GM21447 (cell line): ENCODE results near the gene DDX54.
"Not testable (repeated sequence)": the region's sequence is repeated elsewhere in the genome, so short reads cannot be mapped to it uniquely, and the experiment has no call there.

ENCODE experiments used
- ATAC-seq: cut with Tn5 transposase; IDR thresholded peaks from one replicate; pipeline ENCODE4 v1.9.1; 2021; ENCODE audit not compliant: unreplicated experiment

Gene DDX54

DNA sequence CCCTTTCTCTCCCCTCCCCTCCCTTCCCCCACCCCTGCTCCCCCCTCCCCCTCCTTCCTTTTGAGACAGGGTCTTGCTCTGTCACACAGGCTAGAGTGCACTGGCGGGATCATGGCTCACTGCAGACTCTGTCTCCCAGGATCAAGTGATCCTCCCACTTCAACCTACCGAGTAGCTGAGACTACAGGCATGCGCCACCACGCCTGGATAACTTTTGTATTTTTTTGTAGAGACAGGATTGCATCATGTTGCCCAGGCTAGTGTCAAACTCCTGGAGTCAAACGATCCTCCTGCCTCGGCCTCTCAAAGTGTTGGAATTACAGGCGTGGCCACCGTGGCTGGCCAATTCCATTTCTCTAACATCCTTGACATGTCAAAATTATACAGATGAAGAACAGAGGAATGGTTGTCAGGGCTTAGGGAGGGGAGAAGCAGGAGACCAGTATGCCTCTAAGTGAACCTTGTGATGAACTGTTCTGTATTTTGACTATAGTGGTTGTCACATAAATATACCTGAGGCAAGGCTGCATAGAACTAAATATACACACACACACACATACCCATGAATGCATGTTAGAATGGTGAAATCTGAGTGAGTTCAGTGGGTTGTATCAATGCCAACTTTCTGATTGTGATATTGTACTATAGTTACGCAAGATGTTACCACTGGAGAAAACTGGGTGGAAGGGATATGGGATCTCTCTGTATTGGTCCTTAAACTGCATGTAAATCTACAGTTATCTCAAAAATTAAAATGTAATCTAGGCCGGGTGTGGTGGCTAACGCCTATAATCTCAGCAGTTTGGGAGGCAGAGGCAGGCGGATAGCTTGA, 39.3 kb downstream of the DDX54 start:
- no peak for ATAC-seq

DNA sequence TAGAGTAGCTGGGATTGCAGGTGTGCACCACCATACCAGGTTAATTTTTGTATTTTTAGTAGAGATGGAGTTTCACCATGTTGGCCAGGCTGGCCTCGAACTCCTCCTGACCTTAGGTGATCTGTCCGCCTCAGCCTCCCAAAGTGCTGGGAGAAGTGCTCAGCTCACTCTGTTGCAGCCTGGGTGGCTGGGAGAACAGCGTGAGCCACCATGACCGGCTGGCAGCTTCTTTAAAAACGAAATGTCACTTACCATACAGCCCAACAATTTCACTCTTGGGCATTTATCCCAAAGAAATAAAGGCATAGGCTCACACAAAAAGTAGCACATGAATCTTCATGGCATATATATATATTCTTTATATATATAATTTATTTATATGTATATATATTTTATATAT, 40.5 kb downstream of the DDX54 start:
- no peak for ATAC-seq

DNA sequence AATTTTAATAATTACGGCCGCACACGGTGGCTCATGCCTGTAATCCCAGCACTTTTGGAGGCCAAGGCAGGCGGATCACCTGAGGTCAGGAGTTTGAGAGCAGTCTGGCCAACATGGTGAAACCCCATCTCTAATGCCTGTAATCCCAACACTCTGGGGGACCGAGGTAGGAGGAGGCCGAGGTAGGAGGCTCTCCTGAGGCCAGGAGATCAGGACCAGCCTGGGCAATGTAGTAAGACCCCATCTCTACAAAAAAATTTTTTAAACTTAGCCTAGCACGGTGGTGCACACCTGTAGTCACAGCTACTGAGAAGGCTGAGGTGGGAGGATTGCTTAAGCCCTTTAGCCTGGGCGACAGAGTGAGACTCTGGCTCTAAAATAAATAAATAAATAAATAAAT, 41.3 kb downstream of the DDX54 start:
- ATAC-seq = no peak

DNA sequence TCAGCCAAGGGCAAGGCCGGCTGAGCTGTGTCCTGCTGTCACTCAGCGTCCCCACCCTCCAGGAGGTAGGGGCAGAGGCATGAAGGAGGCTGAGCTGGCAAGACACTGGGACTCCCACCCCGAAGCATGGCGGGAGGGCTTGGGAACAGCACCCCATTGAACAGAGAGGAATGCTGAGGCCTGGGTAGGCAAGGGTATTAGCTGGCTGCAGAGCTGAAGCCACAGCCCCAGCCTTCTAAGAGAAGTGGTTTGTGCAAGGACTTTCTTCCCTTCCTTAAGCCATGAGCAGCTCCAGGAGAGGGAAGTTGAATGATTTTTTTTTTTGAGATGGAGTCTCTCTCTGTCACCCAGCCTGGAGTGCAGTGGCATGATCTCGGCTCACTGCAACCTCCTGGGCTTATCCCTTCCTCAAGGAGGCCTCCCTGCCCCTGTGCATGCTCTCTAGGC, 42.4 kb downstream of the DDX54 start:
- ATAC-seq = no peak

DNA sequence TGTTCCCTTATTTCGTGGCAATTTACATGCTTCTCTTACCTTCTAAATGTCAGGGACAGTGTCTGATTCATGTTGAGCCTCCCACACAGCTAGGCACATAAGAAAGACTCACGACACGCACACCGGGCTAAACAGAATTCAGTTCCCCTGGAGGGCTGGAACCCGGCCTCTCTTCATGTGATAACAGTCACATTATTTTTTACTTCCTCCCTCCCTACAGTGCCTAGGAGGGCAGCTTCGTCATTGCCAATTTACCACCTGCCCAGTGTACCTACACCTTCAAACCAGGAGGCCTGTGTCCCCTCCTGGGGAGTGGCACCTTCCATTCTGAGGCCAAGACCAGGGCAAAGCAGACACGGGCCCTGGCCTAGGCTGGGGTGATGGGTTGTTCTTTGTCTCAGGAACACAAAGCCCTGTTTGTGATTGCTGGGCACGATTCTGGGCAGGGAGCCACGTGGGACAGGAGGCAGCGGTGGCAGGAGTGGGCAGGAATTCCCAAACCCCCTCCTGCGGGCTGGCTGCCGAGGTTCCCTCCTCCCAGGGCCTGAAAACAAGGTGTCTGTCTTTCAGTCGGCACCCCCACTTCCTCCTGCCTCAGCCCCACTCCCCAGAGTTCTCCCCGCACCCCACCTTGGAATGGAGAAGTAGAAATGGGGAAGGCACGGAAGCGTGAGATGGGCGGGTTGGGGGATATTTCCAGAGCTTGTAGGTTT, 42.9 kb downstream of the DDX54 start:
- no peak for ATAC-seq

DNA sequence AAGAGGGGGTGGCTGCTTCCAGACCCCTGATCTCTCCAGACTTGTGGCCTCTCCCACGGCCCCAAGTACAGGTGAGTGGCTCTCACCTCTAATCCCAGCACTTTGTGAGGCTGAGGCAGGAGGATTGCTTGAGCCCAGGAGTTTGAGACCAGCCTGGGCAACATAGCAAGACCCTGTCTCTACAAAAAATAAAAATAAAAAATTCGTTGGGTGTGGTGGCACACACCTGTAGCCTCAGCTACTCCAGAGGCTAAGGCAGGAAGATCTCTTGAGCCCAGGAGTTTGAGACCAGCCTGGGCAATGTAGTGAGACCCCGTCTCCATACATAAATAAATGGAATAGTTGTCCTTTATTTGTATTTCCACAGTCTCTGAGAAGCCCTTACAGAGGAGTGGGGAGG, 43.6 kb downstream of the DDX54 start:
- not testable (repeated sequence) for ATAC-seq

DNA sequence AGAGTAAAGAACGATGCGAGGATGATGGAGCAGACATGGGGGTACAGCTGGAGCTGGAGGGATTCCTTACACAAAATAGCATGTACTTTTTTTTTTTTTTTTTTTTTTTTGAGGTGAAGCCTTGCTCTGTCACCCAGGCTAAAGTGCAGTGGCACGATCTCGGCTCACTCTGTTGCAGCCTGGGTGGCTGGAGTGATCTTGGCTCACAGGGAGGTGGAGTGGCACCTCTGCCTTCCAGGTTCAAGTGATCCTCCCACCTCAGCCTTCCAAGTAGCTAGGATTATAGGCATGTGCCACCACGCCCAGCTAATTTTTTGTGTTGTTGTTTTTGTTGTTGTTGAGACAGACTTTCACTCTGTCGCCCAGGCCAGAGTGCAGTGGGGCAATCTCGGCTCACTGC, 44.6 kb downstream of the DDX54 start:
- ATAC-seq = no peak

DNA sequence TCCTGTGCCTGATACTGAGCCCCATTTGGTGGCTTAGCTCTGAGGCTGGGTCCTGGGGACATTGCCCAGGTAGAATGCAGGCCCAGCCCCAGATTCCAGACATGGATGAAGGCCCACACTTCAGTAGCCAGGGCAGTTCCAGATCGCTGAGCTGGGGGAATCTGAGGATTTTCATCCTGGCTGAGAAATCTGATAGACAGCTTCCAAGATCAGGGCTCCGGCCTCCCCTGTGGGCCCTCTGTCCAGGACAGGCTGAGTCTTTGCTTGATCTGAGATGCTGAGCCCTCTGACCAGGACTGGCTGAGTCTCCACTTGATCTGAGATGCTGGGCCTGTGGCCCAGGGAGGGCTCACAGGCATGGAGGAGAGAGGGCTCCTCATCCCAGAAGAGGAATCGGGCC, 46.5 kb downstream of the DDX54 start:
- ATAC-seq = no peak

DNA sequence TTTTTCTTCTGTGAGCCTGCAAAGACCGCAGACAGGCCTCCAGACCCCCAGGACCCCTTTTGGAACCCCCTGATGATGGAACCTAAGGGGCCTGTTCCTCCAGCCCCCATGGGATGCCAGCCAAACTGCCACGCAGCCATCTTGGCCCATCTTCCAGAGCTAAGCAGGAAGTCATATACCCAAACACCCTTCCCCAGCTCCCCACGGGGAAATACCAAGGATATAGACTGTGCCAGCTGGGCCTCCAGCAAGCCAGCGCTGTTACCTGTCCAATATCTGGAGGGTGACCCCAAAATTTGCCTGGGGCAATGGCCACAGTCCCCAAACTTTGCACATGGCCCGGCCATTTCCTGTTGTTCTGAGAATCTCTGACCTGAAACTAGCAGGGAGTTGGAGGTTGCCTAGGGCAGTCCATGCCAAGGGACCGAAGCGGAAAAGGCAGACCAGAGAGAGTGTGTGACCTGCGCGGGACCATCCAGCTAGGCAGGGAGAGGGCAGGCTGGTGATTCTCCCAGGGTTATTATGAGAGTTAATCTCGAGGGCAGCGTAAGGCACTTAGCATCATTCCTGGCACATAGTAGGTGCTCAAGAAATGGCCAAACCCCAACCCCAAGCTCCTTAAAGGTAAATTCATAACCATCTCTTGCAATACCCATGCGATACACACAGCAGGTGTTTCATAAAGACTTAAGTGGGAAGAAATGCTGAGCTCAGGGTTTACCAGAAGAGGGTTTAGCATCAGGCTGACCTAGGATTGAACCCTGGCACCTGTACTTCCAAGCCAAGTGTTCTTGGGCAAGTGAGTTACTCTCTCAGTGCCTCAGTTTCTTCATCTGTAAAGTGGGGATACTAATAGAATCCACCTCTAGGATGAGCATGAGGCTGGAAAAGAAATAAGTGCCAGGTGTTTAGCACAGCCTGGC, 47.2 kb downstream of the DDX54 start:
- ATAC-seq = no peak

DNA sequence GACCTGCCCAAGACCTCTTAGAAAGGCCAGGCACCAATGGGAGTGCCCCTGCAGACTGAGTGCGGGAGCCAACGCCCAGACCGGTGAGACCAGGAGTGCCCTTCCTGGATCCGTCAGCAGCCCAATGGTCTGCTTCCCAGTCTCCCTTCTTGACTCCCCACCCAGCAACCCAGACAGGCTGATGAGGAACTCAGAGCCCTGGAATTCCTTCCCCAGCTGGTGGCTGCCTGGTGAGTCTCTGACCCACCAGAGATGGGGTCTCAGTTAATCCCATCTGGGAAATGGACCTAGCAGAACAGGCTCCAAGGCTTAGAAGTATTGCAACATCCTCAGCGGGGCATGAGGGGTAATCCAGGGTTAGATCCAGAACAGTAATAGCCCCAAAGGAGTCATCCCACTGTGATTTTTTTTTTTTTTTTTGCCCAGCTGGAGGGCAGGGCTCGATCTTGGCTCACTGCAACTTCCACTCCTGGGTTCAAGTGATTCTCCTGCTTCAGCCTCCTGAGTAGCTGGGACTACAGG, 48.2 kb downstream of the DDX54 start:
- no peak for ATAC-seq

DNA sequence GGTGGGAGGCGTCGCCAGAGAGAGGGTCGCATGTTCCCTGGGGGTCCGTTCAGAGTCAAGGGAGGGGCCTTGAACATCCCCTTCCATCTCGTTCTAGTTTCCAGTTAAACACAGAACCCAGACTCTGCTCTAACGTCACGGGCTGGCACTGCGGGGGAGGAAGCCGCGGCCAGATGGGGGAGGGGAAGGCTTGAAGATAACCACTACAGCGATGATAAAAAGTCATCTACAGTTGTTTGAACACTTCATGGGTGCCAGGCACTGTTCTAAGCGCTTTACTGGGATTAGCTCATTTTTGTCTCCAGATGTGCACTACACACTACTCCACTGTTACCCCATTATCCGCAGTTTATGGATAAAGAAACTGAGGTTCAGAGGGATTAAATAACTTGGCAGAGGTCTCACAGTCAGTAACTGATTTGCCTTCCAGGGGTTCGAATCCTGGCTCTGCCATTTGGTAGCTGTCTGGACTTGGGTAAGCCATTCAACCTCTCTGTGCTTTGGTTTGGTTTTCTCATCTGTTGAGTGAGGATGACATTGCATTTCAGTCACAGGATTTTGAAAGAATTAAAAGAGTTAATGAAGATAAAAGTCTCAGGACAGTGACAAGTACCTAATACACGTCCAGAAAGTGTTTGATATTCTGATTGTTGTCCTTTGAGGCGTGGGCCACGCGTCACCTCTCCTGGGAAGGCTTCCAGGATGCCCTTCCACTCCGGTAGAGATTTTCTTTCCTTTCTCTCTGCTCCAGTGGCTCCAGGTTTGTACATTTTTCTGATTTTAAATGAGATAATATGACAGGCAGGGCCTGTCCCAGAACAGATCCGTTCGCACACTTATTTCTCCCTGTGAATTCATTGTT, 48.9 kb downstream of the DDX54 start:
- ATAC-seq = no peak

DNA sequence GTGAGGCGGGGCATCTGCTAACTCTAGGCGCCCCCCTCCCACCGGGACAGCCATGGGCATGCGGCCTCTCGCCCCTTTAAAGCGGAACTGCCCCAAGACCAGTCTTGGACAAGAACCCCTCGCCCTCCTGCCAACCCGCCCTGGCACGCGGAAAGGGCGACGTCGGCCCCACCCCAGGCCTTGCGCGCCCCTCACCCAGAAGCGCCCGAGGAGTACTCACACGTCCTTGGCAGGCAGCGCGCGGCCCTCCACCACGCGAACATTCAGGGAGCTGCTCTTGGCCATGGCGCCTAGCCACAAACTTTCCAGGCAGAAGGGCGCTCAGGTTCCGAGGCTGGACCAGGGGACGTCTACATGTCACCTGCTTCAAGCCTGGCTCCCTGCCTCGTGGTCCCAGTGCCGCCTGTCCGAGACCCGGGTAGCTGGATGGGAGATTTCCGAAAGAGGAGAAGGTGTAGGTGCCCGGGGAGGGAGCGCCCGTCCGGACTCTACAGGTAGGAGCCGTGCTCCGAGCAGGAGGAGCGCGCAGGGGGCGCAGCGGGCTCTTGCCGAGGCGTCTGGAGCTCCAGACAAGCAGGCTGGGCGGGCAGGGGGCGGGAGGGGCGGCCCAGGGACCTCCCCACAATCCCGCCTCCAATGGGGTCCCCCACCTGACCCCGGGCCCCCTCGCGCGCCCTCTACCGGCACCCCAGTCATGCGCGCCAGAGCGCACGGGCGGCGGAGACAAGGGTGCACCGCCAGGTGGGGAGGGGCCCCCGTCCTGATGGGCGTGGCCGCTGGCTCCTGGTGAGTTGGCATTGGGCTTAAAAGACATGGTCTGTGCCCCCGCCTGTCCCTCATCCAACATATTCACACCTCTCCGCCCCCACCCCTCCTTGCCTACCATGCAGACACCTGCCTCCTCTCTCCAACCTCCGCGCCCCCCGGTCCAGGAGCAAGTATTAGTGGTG, 49.8 kb downstream of the DDX54 start, which contains the start of gene RASAL1:
TSS of gene RASAL1 (minus strand) at position 584 of the 950 bp plus-strand sequence. CDS start at position 285, 299 bp downstream.
- ATAC-seq = no peak

DNA sequence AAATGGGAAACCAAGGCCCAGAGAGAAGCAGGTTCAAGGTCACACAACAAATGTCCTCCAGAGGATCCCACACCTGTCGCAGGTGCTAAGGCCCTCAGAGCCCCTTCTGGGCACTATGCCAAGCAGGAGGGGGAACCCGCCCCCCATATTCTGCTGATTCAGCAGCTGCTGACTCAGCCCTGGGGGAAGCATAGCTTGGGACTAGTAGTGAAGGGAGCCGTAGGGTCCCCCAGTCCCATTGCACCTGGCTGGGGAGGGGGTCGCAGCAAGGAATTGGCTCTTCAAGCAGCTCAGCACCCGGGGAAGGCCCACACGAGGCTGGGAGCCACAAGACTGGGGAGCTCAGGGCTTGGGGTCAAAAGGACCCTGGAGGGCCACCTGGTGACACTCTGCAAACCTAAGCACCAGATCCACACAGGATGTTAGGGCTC, 50.7 kb downstream of the DDX54 start:
- no peak for ATAC-seq

DNA sequence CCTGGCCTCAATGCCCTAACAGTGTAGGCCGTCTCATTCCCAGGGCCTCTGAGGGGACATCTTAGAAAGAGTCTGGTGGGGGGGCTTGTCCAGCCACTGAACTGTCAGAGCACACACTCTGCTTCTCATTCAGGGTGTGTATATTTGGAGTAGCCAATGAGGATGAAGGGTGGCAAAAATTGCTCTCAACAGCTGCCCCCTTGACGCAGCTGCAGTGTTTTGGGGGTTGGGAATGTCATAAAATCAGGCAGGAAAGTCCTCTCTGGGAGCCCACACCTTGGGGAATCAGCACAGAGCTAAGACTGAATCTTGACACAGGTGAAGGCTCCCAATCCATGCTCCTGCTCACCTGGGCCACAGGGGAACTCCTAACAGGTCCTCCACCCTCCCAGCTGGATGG, 51.2 kb downstream of the DDX54 start:
- ATAC-seq = no peak

DNA sequence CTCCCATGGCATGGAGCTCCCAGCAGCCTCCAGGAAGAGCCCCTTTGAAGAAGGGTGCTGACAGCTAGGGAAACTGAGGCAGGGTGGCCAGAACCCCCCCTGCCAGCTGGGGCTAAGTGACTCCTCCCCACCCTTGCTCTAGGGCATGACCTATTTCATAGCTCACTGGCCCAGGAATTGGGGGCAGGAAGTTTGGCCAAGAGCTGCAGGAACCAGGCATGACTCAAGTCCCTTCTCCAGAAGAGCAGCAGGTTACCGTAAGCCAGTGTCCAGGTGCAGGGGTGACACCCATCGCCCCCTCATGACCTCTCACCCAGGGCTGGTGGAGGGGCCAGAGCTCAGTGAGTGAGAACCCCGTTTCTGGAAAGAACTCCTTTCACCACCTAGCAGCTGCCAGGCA, 51.6 kb downstream of the DDX54 start:
- no peak for ATAC-seq

DNA sequence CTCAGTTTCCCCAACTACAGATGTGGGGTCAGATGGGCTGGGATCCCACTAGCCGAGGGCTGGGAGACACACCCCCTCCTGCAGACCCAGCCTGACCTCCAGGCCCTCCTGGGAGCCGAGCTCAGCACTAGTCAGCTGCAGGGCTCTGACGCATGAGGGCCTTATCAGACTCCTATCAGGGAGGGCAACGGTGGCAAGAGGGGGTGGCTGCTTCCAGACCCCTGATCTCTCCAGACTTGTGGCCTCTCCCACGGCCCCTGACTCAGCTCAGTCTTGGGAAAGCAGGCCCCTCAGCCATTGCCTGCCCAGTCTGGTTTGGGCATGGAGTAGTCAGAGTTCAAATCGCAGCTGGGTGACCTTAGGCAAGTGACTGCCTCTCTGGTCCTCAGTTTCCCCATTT, 52.2 kb downstream of the DDX54 start:
- no peak for ATAC-seq

DNA sequence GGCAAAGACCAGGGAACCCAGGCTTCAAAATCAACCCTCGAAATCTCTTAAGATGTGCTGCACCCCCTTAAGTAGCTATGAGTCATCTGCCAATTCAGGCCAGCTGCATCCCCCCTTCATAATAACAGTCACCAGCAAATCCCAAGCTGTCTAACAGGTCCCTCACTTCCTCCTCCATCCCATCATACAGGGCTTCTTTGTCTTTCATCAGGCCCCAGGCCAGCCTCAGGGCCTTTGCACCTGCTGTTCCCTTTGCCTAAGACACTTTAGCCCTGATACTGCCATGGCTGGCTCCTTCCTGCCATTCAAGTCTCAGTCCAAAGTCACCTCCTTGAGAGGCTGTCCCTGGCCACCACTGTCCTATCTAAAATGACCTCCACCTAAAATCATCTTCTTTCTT, 53.7 kb downstream of the DDX54 start:
- ATAC-seq = no peak

DNA sequence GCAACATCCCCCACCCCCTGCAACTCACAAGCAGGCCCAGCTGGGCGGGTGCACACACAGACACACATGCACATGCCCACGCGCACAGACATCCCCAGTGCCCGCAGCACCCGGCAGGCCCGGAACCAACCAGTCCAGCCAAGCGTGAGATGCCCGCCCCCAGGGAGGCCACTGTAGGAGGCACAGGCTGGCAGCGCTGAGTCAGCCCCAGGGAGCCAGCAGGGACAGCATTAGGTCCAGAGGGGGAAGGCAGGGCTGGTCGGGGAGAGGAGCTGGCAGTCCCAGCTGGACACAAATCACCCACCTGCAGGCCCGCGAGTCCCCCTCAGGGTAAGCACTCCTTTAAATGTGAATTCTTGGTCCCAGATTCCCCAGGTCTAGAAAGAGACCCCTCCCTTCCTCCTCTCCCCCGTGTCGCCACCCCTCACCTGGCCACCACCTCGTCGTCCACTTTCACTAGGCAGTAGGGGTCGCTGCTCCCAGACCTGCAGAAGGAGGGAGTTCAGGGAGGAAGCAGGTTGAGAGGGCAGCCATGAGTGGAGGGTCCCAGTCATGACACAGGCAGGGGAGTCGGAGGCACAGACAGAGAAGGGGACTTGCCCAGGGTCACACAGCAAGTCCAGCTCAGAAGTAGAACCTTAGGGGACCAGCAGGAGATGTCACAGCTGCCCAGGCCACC, 54.7 kb downstream of the DDX54 start:
- ATAC-seq = no peak
